HCT116 (cell line): Measurements from ENCODE around the gene SFTPB. TPM values are rescaled to one million over a fixed set of nuclear protein-coding genes. Genes with fewer than 3 reads are reported as not detected.

Source experiments
- ATAC-seq: fragments of 200-7000 bp; cut with Tn5 transposase; 2 replicates; pipeline ENCODE4 v1.9.1; 2020; ENCODE audit warnings: mild to moderate bottlenecking, moderate library complexity
- BruUV-seq: library from RNA; stranded (reverse); fragments of 400-500 nt; replicated peaks from 2 replicates; lab custom pipeline; 2021; lab: Mats Ljungman, UMichigan
- CTCF ChIA-PET: fragments of 300-600 bp; sonication (Branson Sonifier 250); formaldehyde crosslinking; loops from one replicate; lab custom pipeline; 2021; ENCODE audit warnings: antibody characterized with exemption; lab: Charles Lee
- POLR2A ChIA-PET: fragments of 300-600, 350-600 bp; sonication (Branson Sonifier 250); formaldehyde crosslinking; loops from one replicate; lab custom pipeline; 2021; ENCODE audit warnings: antibody characterized with exemption; lab: Charles Lee
- RAD21 ChIA-PET, 2 experiments: fragments of 300-600 bp; sonication (Branson Sonifier 250); formaldehyde crosslinking; loops; one replicate each; lab custom pipeline; 2023; ENCODE audit warnings: low total read pairs in 2 of 2; ENCODE audit not compliant: uncharacterized antibody in 2 of 2, unreplicated experiment in 2 of 2, low non-redundant PET in 1 of 2; lab: Charles Lee
- DNase-seq: peaks from one replicate; pipeline ENCODE4 v3.0.0-alpha.2; 2010; ENCODE audit warnings: low read depth, low spot score
- H2AFZ ChIP-seq: fragments of 200-600 bp; shearing (Covaris generic), sonication (generic); 2 replicates; pipeline ENCODE4 v1.6.1; 2017; ENCODE audit warnings: low read depth, mixed run types, mixed read lengths, antibody characterized with exemption, low read length; ENCODE audit not compliant: poor library complexity, severe bottlenecking
- H3K27ac ChIP-seq: 2 replicates; pipeline ENCODE4 v1.5.1; 2012; ENCODE audit warnings: low read depth, low read length
- H3K27me3 ChIP-seq: fragments of 200-600 bp; sonication (generic); 2 replicates; pipeline ENCODE4 v1.6.1; 2016; ENCODE audit warnings: mixed run types, low read length, mixed read lengths; ENCODE audit not compliant: insufficient read depth
- H3K36me3 ChIP-seq, 2 experiments: fragments of 200-500 bp in 1 of 2; fragments of 200-600 bp in 1 of 2; sonication (Bioruptor generic) in 1 of 2; sonication (generic) in 1 of 2; 2 replicates each; pipeline versions ENCODE4 v1.5.1 to v1.6.1; 2014 to 2016; ENCODE audit warnings: low read length in 2 of 2, inconsistent platforms in 1 of 2, mixed read lengths in 1 of 2, mixed run types in 1 of 2; ENCODE audit not compliant: insufficient read depth in 2 of 2, control insufficient read depth in 1 of 2
- H3K4me1 ChIP-seq, 2 experiments: fragments of 200-600 bp in 1 of 2; sonication (generic) in 1 of 2; 2 replicates each; pipeline versions ENCODE4 v1.5.1 to v1.6.1; 2012 to 2017; ENCODE audit warnings: low read length in 2 of 2, inconsistent platforms in 1 of 2, mild to moderate bottlenecking in 1 of 2, mixed read lengths in 1 of 2, mixed run types in 1 of 2, moderate library complexity in 1 of 2; ENCODE audit not compliant: insufficient read depth in 2 of 2, control insufficient read depth in 1 of 2
- H3K4me2 ChIP-seq: fragments of 200-600 bp; sonication (generic); 2 replicates; pipeline ENCODE4 v1.6.1; 2017; ENCODE audit warnings: mixed run types, low read length, mixed read lengths
- H3K4me3 ChIP-seq, 2 experiments: fragments of 200-600 bp in 1 of 2; sonication (generic) in 1 of 2; replicated peaks in 1 of 2; 2 replicates each; pipeline ENCODE4 v1.5.1; 2011 to 2016; ENCODE audit warnings: low read length in 2 of 2, control low read depth in 1 of 2, low read depth in 1 of 2, mild to moderate bottlenecking in 1 of 2, mixed read lengths in 1 of 2, mixed run types in 1 of 2
- H3K79me2 ChIP-seq: fragments of 200-600 bp; sonication (generic); 2 replicates; pipeline ENCODE4 v1.6.1; 2017; ENCODE audit warnings: mild to moderate bottlenecking, mixed run types, low read length, moderate library complexity, mixed read lengths; ENCODE audit not compliant: insufficient read depth
- H3K9ac ChIP-seq: fragments of 200-600 bp; sonication (generic); 2 replicates; pipeline ENCODE4 v1.6.1; 2016; ENCODE audit warnings: low read length, mixed read lengths
- H3K9me2 ChIP-seq: fragments of 200-600 bp; sonication (generic), shearing (Covaris generic); 2 replicates; pipeline ENCODE4 v1.6.1; 2017; ENCODE audit warnings: mixed run types, mild to moderate bottlenecking, moderate library complexity; ENCODE audit not compliant: insufficient read depth
- H3K9me3 ChIP-seq, 2 experiments: fragments of 200-500 bp in 1 of 2; fragments of 200-600 bp in 1 of 2; sonication (Bioruptor generic) in 1 of 2; sonication (generic) in 1 of 2; 2 replicates each; pipeline ENCODE4 v1.6.1; 2014 to 2017; ENCODE audit warnings: low read length in 2 of 2, mixed read lengths in 2 of 2, inconsistent platforms in 1 of 2, low read depth in 1 of 2, mild to moderate bottlenecking in 1 of 2, mixed run types in 1 of 2, moderate library complexity in 1 of 2; ENCODE audit not compliant: control insufficient read depth in 1 of 2, insufficient read depth in 1 of 2
- H4K20me1 ChIP-seq: fragments of 200-600 bp; sonication (generic), shearing (Covaris generic); 2 replicates; pipeline ENCODE4 v1.6.1; 2017; ENCODE audit warnings: mixed run types, mild to moderate bottlenecking, moderate library complexity; ENCODE audit not compliant: insufficient read depth
- CBX3 ChIP-seq: IDR thresholded peaks from 2 replicates; pipeline ENCODE4 v1.6.1; 2012; ENCODE audit warnings: low read depth
- CEBPB ChIP-seq: IDR thresholded peaks from 2 replicates; pipeline ENCODE4 v1.6.1; 2012; ENCODE audit warnings: low read depth
- ELF1 ChIP-seq: IDR thresholded peaks from 2 replicates; pipeline ENCODE4 v1.6.1; 2012; ENCODE audit warnings: low read depth, borderline replicate concordance
- EZH2 ChIP-seq: fragments of 200-600 bp; sonication (generic); IDR thresholded peaks from 2 replicates; pipeline ENCODE4 v1.6.1; 2017; ENCODE audit warnings: antibody characterized with exemption, mixed run types
- FOSL1 ChIP-seq: IDR thresholded peaks from 2 replicates; pipeline ENCODE4 v1.6.1; 2012; ENCODE audit warnings: low read depth
- RAD21 ChIP-seq: IDR thresholded peaks from 2 replicates; pipeline ENCODE4 v1.6.1; 2012; ENCODE audit warnings: low read depth, mild to moderate bottlenecking
- SRF ChIP-seq: IDR thresholded peaks from 2 replicates; pipeline ENCODE4 v1.6.1; 2012; ENCODE audit warnings: low read depth
- intact Hi-C: fragments of 100-400 bp; cut with micrococcal nuclease; formaldehyde crosslinking; loops from 2 replicates; pipeline ENCODE4 v1.10.0; 2022
- total RNA-seq: library from RNA; stranded (reverse); gene quantifications from one replicate; pipeline ENCODE4 v1.2.1, GENCODE V29; 2021; ENCODE audit not compliant: unreplicated experiment
- TF ChIP-seq, protein P1 (sequence below): IDR thresholded peaks from 2 replicates; pipeline ENCODE4 v1.6.1; 2012
- TF ChIP-seq, protein P2 (sequence below), 3 experiments: fragments of 200-600 bp in 1 of 3; sonication (generic) in 1 of 3; IDR thresholded peaks in 2 of 3; conservative IDR thresholded peaks in 1 of 3; 2 replicates each; pipeline ENCODE4 v1.5.1; 2012 to 2017; ENCODE audit warnings: low read depth in 2 of 3, low read length in 2 of 3, antibody characterized with exemption in 1 of 3, borderline replicate concordance in 1 of 3, control low read depth in 1 of 3, mild to moderate bottlenecking in 1 of 3, mixed read lengths in 1 of 3, mixed run types in 1 of 3, moderate library complexity in 1 of 3; ENCODE audit not compliant: insufficient read depth in 1 of 3

SFTPB gene
- total RNA-seq, 1 experiment from 2014 or later, result 13.3 TPM

DNA sequence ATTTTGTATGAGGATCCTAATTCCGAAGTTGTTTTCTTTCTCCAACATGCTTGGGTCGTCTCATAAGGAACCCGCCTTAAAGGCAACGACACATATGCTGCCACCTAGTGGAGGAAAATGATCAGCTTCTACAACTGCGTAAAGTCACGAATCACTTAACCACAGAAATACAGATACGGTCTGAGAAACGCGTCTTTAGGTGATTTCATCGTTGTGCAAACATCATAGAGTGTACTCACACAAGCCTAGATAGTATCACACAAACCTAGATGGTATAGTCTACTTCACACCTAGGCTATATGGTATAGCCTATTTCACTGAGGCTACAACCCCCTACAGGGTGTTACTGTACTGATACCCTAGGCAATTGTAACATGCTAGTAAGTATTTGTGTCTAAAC lies 39.3 kb upstream of the SFTPB start:
- H4K20me1 ChIP-seq, result no peaks in the 10 kb centered on the region
- DNase-seq (peak; percentile 89), ATAC-seq (peak; percentile 93)
- H3K36me3 ChIP-seq, result no peaks in the 10 kb centered on the region
- H3K4me1 ChIP-seq, result peaks cover 8 to 26% of the 10 kb centered on the region in 2 experiments
- no peaks in the 10 kb centered on the region for H3K79me2 ChIP-seq
- H2AFZ ChIP-seq, result peak overlapping the region; percentile 59
- no peaks in the 10 kb centered on the region for H3K9me3 ChIP-seq
- ChIA-PET CTCF (interaction anchor here (0.6 to 4.6 kb wide), 8 partner anchors 8 to 120 kb away, joined by 3 to 33 read pairs (median 4); no protein-coding TSS in a partner anchor), RAD21 (no interaction called here), POLR2A (interaction anchor here (0.7 kb wide), 1 partner anchor 26 kb away, joined by 3 read pairs; no protein-coding TSS in a partner anchor)
- no peak overlapping the region for H3K27ac ChIP-seq
- H3K4me3 ChIP-seq, result no peak overlapping the region; a peak in 1 of 4 replicates
- no peak overlapping the region for H3K9ac ChIP-seq
- TF ChIP-seq CBX3, result peak; percentile 56
- TF ChIP-seq, protein P1, sequence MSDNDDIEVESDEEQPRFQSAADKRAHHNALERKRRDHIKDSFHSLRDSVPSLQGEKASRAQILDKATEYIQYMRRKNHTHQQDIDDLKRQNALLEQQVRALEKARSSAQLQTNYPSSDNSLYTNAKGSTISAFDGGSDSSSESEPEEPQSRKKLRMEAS, result no peak
- TF ChIP-seq SRF, result no peak
- 0 out of 2 replicates have a peak, but pooled peaks have one; percentile 24 for TF ChIP-seq CEBPB
- TF ChIP-seq RAD21, result peak; percentile 83
- 0 out of 2 replicates have a peak, but pooled peaks have one; percentile 12 for TF ChIP-seq FOSL1
- no peak for TF ChIP-seq ELF1
- TF ChIP-seq, protein P2, sequence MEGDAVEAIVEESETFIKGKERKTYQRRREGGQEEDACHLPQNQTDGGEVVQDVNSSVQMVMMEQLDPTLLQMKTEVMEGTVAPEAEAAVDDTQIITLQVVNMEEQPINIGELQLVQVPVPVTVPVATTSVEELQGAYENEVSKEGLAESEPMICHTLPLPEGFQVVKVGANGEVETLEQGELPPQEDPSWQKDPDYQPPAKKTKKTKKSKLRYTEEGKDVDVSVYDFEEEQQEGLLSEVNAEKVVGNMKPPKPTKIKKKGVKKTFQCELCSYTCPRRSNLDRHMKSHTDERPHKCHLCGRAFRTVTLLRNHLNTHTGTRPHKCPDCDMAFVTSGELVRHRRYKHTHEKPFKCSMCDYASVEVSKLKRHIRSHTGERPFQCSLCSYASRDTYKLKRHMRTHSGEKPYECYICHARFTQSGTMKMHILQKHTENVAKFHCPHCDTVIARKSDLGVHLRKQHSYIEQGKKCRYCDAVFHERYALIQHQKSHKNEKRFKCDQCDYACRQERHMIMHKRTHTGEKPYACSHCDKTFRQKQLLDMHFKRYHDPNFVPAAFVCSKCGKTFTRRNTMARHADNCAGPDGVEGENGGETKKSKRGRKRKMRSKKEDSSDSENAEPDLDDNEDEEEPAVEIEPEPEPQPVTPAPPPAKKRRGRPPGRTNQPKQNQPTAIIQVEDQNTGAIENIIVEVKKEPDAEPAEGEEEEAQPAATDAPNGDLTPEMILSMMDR (IDR thresholded peaks at IDR 0.05 in 2 of 3, conservative IDR thresholded peaks at IDR 0.05 in 1 of 3; ENCODE audit: borderline replicate concordance in 1 of 3, insufficient read depth in 1 of 3, low read depth in 2 of 3, low read length in 2 of 3), result peak; percentile 81 to 95 (median 92)
- TF ChIP-seq EZH2, result no peak
- intact Hi-C loops, result loop anchor here (1.0 kb wide), 2 partner anchors 28 to 70 kb away; no protein-coding TSS in a partner anchor
- no TSS peak for BruUV-seq
- H3K27me3 ChIP-seq, result no peaks in the 10 kb centered on the region
- H3K9me2 ChIP-seq, result no peaks in the 10 kb centered on the region
- H3K4me2 ChIP-seq, result peak overlapping the region; percentile 66
